ENCODE results near the gene CNTD1. TPM values are rescaled to one million over a fixed set of nuclear protein-coding genes. Genes with fewer than 3 reads are reported as not detected.
"Not testable (repeated sequence)": the region's sequence is repeated elsewhere in the genome, so short reads cannot be mapped to it uniquely, and the experiment has no call there.

CNTD1 gene
- total RNA-seq, 2 experiments from 2014 or later = not detected

DNA sequence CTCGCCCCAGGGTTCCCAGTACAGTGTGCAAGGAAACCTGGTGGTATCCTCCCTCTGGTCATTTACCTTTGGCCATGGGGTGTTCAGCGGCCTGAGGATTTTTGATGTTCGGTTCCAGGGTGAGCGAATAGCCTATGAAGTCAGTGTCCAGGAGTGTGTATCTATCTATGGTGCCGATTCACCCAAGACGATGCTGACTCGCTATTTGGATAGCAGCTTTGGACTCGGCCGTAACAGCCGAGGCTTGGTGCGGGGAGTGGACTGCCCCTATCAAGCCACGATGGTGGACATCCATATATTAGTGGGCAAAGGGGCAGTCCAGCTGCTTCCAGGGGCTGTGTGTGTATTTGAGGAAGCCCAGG is 46.9 kb downstream of the CNTD1 start:
- Mint-ChIP-seq H3K9me3 (no peaks in the 10 kb centered on the region), H3K36me3 (ENCODE audit: low read depth) (peaks cover 25% of the 10 kb centered on the region), H3K4me1 (peaks cover 8% of the 10 kb centered on the region), H3K27ac (no peak overlapping the region), H3K27me3 (no peaks in the 10 kb centered on the region), H3K4me3 (no peak overlapping the region)
- DNase-seq = no peak
- CTCF ChIA-PET = interaction anchor here (0.6 to 3.7 kb wide), 4 partner anchors 21 to 1065 kb away, joined by 3 to 14 read pairs (median 4); partner anchors contain the start of genes BECN1 and RPL27
- POLR2A ChIA-PET = interaction anchor here (0.6 kb wide), 1 partner anchor 72 kb away, joined by 3 read pairs; no protein-coding TSS in a partner anchor

DNA sequence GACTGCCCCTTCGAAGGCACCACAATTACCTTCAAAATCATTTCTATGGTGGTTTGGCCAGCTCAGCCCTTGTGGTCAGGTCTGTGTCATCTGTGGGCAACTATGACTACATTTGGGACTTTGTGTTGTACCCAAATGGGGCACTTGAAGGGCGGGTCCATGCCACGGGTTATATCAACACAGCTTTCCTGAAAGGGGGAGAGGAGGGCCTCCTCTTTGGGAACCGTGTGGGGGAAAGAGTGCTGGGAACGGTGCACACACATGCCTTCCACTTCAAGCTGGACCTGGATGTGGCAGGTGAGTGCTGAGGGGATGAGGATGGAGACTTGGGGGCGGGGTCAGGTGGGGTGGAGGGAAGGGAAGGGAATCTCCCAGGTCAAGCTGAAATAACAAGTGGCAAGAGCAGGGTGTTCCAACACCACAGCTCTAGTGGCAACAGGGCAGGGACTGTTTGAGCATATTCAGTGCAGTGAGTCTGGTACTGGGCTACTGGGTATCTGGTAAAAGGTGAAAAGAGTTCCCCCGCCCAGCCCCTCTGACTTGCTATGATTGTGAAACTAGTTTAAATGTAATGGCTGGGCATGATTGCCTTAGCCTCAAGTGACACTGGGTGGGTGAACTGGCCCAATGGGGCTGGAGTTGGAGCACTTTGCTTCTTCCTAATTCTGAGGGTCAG is 47.4 kb downstream of the CNTD1 start:
- H3K27ac Mint-ChIP-seq = no peak overlapping the region
- no peak overlapping the region for H3K4me3 Mint-ChIP-seq
- H3K27me3 Mint-ChIP-seq = no peaks in the 10 kb centered on the region
- ChIA-PET POLR2A (interaction anchor here (0.6 kb wide), 1 partner anchor 71 kb away, joined by 3 read pairs; no protein-coding TSS in a partner anchor), CTCF (interaction anchor here (0.6 to 3.7 kb wide), 2 partner anchors 22 to 33 kb away, joined by 3 to 14 read pairs; partner anchors contain the start of gene BECN1)
- H3K36me3 Mint-ChIP-seq (ENCODE audit: low read depth) = peaks cover 25% of the 10 kb centered on the region
- peaks cover 8% of the 10 kb centered on the region for H3K4me1 Mint-ChIP-seq
- no peak for DNase-seq
- H3K9me3 Mint-ChIP-seq = no peaks in the 10 kb centered on the region

DNA sequence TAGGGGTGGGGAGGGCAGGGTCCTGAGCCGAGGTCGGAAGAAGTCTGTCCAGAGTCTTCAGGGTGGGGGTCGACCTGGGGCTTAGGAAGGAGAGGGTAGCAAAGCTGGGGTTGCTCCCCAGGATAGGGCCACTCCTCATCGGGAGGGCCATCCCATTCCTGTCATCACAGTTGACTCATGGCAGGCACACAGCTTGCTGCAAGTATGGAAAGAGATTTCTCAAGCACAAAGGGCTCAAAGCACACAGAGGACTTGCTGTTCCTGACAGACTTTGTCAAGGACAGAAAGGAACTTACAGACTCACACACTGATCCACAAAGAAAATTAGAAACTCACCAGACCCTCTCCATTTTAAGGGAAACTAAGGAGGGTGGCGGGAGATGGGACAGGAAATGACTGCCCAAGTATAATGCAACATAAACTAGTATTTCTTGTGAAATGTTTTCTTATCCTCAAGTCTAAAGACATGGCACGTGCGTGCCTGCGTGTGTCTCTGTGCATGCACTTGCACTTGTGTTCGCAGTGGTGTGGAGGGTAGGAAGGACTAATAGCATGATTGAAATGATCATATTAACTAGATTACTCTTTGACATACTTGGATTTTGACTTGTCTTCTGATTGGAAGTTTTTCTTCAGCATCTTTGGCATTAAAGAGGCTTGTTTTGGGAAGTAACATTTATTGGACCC is 48.1 kb downstream of the CNTD1 start:
- Mint-ChIP-seq H3K36me3 (ENCODE audit: low read depth) (peaks cover 25% of the 10 kb centered on the region), H3K4me3 (no peak overlapping the region), H3K4me1 (peaks cover 8% of the 10 kb centered on the region), H3K27ac (no peak overlapping the region), H3K27me3 (no peaks in the 10 kb centered on the region), H3K9me3 (no peaks in the 10 kb centered on the region)
- ChIA-PET CTCF (interaction anchor here (1.7 to 3.7 kb wide), 2 partner anchors 9 to 22 kb away, joined by 3 to 14 read pairs; partner anchors contain the start of gene BECN1), POLR2A (interaction anchor here (0.6 kb wide), 1 partner anchor 151 kb away, joined by 3 read pairs; the partner anchor contains the start of gene RPL27)
- DNase-seq = no peak

GRCh38 chr17:42848093-42848492 is 49.4 kb downstream of the CNTD1 start:
- no peak for DNase-seq
- no peak overlapping the region for H3K27ac Mint-ChIP-seq
- POLR2A ChIA-PET = no interaction called here
- no peaks in the 10 kb centered on the region for H3K9me3 Mint-ChIP-seq
- peaks cover 8% of the 10 kb centered on the region for H3K4me1 Mint-ChIP-seq
- peaks cover 13% of the 10 kb centered on the region for H3K36me3 Mint-ChIP-seq (ENCODE audit: low read depth)
- H3K4me3 Mint-ChIP-seq = no peak overlapping the region
- no peaks in the 10 kb centered on the region for H3K27me3 Mint-ChIP-seq
- CTCF ChIA-PET = interaction anchor here (0.9 to 3.7 kb wide), 3 partner anchors 8 to 24 kb away, joined by 3 to 14 read pairs (median 3); partner anchors contain the start of gene BECN1

GRCh38 chr17:42849031-42849430 is 50.4 kb downstream of the CNTD1 start:
- no peaks in the 10 kb centered on the region for H3K27me3 Mint-ChIP-seq
- POLR2A ChIA-PET = no interaction called here
- H3K27ac Mint-ChIP-seq = peak overlapping the region; percentile 5
- DNase-seq = no peak
- H3K4me3 Mint-ChIP-seq = no peak overlapping the region
- CTCF ChIA-PET = interaction anchor here (0.5 kb wide), 1 partner anchor 396 kb away, joined by 3 read pairs; no protein-coding TSS in a partner anchor
- H3K36me3 Mint-ChIP-seq (ENCODE audit: low read depth) = peaks cover 9% of the 10 kb centered on the region
- H3K9me3 Mint-ChIP-seq = no peaks in the 10 kb centered on the region
- H3K4me1 Mint-ChIP-seq = peaks cover 8% of the 10 kb centered on the region

DNA sequence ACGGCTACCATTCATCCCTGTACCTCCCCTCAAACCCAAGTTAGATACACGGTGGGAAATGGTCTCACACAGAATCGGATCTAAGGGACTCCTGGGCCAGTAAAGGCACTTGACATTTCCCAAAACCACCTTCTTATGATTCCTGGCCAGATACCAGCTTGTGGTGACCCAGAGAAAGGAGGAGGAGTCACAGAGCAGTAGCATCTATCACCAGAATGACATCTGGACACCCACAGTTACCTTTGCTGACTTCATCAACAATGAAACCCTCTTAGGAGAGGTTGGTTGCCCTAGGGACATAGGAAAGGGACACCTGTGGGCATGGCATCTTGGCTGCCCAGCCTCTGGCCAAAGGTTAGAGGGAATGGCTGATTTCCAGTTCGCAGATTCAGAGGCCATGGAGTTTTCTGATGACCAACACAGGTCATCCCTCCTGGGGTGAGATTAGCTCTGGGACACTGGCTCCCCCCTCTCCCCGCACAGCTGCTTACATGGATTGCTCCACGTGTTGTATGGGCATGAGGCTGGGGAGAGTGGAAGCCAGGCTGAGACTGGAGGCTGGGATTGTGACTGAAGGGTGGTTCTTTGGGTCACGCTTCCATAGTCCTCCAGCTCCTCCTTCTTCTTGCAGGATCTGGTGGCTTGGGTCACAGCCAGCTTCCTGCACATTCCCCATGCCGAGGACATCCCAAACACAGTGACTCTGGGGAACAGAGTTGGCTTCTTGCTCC is 51.0 kb downstream of the CNTD1 start:
- Mint-ChIP-seq H3K4me3 (no peak overlapping the region), H3K27me3 (no peaks in the 10 kb centered on the region), H3K27ac (peak overlapping the region; percentile 5), H3K4me1 (peaks cover 8% of the 10 kb centered on the region), H3K9me3 (no peaks in the 10 kb centered on the region), H3K36me3 (ENCODE audit: low read depth) (peaks cover 6% of the 10 kb centered on the region)
- ChIA-PET POLR2A (no interaction called here), CTCF (interaction anchor here (0.5 to 0.6 kb wide), 3 partner anchors 23 to 396 kb away, joined by 3 to 5 read pairs (median 3); no protein-coding TSS in a partner anchor)
- DNase-seq = no peak

DNA sequence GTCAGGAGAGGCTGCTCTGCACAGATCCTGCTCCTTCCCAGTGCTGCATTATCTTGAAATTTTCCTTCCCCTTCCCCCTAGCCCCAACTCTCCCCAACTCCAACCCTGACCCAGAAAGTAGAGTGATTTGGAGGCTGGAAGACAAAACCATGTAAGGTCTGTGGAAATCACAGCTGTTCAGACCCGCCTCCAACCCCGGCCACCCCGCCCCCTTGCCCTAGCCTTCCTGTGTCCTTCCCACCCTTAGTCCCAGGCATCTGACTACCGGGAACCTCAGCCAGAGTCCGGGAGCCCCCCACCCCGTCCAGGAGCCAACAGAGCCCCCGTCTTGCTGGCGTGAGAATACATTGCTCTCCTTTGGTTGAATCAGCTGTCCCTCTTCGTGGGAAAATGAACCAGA is 52.3 kb downstream of the CNTD1 start, which contains the start of gene AOC3:
AOC3 (plus strand) TSS at position 246 of the 400 bp plus-strand sequence; CDS start at position 391, 145 bp downstream.
- Mint-ChIP-seq H3K4me3 (no peak within 1 kb of the TSS), H3K9me3 (no peaks in the 10 kb centered on the region), H3K27ac (no peak within 1 kb of the TSS), H3K36me3 (ENCODE audit: low read depth) (no peaks in the 10 kb centered on the region), H3K27me3 (no peaks in the 10 kb centered on the region), H3K4me1 (peaks cover 3% of the 10 kb centered on the region)
- CTCF ChIA-PET = interaction anchor here (1.2 kb wide), 1 partner anchor 11 kb away, joined by 3 read pairs; no protein-coding TSS in a partner anchor
- no peak for DNase-seq
- POLR2A ChIA-PET = no interaction called here

DNA sequence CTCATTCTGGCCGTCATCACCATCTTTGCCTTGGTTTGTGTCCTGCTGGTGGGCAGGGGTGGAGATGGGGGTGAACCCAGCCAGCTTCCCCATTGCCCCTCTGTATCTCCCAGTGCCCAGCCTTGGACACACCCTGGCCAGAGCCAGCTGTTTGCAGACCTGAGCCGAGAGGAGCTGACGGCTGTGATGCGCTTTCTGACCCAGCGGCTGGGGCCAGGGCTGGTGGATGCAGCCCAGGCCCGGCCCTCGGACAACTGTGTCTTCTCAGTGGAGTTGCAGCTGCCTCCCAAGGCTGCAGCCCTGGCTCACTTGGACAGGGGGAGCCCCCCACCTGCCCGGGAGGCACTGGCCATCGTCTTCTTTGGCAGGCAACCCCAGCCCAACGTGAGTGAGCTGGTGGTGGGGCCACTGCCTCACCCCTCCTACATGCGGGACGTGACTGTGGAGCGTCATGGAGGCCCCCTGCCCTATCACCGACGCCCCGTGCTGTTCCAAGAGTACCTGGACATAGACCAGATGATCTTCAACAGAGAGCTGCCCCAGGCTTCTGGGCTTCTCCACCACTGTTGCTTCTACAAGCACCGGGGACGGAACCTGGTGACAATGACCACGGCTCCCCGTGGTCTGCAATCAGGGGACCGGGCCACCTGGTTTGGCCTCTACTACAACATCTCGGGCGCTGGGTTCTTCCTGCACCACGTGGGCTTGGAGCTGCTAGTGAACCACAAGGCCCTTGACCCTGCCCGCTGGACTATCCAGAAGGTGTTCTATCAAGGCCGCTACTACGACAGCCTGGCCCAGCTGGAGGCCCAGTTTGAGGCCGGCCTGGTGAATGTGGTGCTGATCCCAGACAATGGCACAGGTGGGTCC is 52.9 kb downstream of the CNTD1 start:
- H3K27ac Mint-ChIP-seq; H3K4me3 Mint-ChIP-seq; POLR2A ChIA-PET; H3K9me3 Mint-ChIP-seq; H3K4me1 Mint-ChIP-seq; DNase-seq; H3K27me3 Mint-ChIP-seq; H3K36me3 Mint-ChIP-seq (ENCODE audit: low read depth): not testable (repeated sequence)
- CTCF ChIA-PET = interaction anchor here (1.2 to 2.0 kb wide), 2 partner anchors 10 to 13 kb away, joined by 3 to 5 read pairs; no protein-coding TSS in a partner anchor

DNA sequence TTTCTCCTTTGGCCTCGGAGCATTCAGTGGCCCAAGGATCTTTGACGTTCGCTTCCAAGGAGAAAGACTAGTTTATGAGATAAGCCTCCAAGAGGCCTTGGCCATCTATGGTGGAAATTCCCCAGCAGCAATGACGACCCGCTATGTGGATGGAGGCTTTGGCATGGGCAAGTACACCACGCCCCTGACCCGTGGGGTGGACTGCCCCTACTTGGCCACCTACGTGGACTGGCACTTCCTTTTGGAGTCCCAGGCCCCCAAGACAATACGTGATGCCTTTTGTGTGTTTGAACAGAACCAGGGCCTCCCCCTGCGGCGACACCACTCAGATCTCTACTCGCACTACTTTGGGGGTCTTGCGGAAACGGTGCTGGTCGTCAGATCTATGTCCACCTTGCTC is 53.7 kb downstream of the CNTD1 start:
- CTCF ChIA-PET = interaction anchor here (2.0 kb wide), 1 partner anchor 12 kb away, joined by 5 read pairs; no protein-coding TSS in a partner anchor
- no peaks in the 10 kb centered on the region for H3K36me3 Mint-ChIP-seq (ENCODE audit: low read depth)
- no peaks in the 10 kb centered on the region for H3K27me3 Mint-ChIP-seq
- no peak overlapping the region for H3K27ac Mint-ChIP-seq
- H3K4me3 Mint-ChIP-seq = no peak overlapping the region
- POLR2A ChIA-PET = no interaction called here
- no peak for DNase-seq
- H3K9me3 Mint-ChIP-seq = no peaks in the 10 kb centered on the region
- no peaks in the 10 kb centered on the region for H3K4me1 Mint-ChIP-seq

DNA sequence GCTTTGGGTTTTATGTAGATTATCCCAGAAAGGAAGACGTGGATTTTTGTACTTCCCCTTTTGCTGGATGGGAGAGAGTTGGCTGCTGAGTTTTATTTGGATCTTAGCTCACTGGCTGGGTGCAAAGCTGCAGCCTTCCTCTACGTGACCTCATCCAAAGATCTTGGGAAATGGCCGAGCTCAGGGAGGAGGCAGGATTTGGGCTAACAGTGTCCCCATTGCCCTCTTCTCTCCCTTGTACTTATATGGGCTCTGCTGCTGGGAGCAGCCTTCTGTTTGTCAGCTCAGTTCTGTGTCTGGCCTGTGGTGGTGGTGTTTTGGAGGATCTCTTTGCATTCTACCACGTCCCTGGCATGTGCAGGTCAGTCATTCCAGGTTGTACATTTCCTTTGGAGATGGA is 54.3 kb downstream of the CNTD1 start:
- no peaks in the 10 kb centered on the region for H3K36me3 Mint-ChIP-seq (ENCODE audit: low read depth)
- no peak for DNase-seq
- H3K9me3 Mint-ChIP-seq = no peaks in the 10 kb centered on the region
- no peak overlapping the region for H3K4me3 Mint-ChIP-seq
- no peaks in the 10 kb centered on the region for H3K27me3 Mint-ChIP-seq
- no peak overlapping the region for H3K27ac Mint-ChIP-seq
- H3K4me1 Mint-ChIP-seq = no peaks in the 10 kb centered on the region
- ChIA-PET POLR2A (no interaction called here), CTCF (interaction anchor here (2.0 kb wide), 1 partner anchor 12 kb away, joined by 5 read pairs; no protein-coding TSS in a partner anchor)

DNA sequence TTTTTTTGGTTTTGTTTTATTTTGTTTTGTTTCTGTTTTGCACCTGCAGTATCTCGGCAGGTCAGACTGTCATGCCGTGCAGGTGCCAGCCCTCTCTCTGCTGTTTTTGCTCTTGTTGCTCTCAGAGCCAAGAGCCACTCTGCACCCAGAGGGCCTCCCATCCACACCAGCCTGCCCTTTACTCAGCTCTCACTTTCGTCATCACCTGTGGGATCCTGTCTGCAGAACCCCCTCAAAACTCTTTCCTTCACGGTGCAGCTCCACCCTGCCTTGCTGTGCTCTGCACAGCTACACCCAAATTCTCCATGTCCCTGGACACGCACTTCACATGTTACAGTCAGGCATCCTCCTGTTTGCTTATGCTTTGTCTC is 54.9 kb downstream of the CNTD1 start:
- CTCF ChIA-PET = no interaction called here

More for the DNA sequence above, 54.9 kb downstream of the CNTD1 start:
- Mint-ChIP-seq H3K27me3 (no peaks in the 10 kb centered on the region), H3K9me3 (no peaks in the 10 kb centered on the region), H3K4me3 (no peak overlapping the region), H3K27ac (no peak overlapping the region), H3K4me1 (no peaks in the 10 kb centered on the region), H3K36me3 (ENCODE audit: low read depth) (no peaks in the 10 kb centered on the region)
- POLR2A ChIA-PET = no interaction called here
- DNase-seq = no peak

Data from activated CD4-positive, alpha-beta T cell treated with anti-CD3 and anti-CD28 coated beads, Interleukin-2, amount 10 ng/mL, durations not matched to agents 7 days and 5 days (primary cell).